HUDEP-2 (cell line): ENCODE data around the gene VPS33A.
"Not testable (repeated sequence)": the region's sequence is repeated elsewhere in the genome, so short reads cannot be mapped to it uniquely, and the experiment has no call there.

Experiments used
- DNase-seq, 76 experiments: peaks; one replicate each; lab custom pipeline; 2025; ENCODE audit not compliant: unreplicated experiment in 76 of 76; lab: John Stamatoyannopoulos, UW

The VPS33A gene

DNA sequence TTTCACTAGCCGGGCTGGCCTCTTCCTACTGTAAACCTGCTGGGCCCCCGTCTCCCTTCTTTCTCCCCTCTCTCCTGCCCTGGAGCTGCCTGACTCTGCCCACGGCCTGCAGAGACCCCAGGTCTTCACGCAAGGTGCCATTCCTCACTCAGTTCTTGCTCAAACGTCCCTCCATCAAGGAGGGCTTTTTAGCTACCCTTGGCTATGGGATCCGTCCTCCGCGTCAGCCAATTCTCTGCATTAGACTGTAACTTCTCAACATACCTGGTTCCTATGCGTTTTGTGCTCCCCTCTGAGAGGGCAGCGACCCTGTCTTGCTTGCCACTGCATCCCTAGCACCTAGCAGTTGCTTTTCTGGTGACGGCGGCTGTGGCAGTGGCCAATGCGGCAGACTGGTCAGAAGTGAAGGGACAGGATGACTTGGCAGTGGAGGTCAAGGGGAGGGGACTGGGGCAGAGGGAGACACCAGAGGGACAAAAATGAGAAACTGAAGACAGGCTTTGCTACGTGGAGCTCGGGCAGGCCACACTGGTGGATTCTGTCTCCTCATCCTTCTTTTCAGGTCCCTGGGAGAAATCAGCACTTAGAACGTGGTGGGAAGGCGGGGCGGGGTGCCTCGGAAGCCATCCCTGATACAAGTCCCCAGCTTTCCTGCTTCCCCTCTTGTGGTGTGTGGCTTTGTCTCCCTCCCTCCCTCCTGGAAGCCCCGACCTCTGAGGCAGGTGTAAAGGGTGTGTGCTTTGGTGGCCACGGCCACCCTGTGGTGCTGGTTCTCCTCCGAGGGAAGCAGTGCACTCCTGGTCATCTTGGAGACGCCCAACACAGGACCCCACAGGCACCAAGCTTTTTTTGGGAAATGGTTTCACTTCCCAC, 61.0 kb downstream of the VPS33A start:
- DNase-seq = no peak

GRCh38 chr12:122204167-122205052, 61.9 kb downstream of the VPS33A start:
- DNase-seq = no peak

DNA sequence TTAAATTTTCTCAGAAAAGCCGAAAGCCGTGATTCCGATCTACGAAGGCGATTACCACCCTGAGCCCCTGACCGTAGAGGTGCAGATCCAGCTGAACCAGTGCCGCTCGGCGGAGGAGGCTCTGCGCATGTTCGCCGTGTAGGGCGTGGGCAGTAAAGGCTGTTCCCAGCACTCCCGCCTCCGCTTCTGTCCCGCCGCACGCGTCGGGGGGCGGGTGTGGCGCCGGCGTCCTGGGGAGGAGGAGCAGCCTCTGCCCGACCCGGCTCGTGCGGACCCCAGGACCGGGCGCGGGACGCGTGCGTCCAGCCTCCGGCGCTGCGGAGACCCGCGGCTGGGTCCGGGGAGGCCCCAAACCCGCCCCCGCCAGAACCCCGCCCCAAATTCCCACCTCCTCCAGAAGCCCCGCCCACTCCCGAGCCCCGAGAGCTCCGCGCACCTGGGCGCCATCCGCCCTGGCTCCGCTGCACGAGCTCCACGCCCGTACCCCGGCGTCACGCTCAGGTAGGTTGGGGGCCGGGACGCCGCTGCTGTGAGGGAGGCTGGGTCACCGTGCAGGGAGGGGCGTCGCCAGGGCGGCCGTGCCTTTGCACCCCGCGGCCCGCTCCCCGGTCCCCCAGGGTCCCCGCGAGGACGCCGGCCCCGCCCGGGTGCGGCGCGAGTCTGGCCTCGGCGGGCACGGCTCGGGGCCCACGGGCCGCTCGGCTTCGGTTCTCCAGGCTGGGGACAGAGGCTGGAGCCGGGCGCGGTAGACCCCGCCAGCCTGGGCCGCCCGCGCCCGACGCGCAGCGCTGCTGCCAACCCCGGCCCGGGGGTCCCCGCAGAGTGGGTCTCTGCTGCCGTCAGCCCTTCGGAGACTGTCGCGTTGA, 62.8 kb downstream of the VPS33A start, which contains the start of gene B3GNT4:
B3GNT4 (plus strand) TSS at position 409 of the 866 bp plus-strand sequence. CDS start 910 bp downstream, outside the sequence.
- peak in 61 of 76 experiments; percentile 2 to 74 (median 46) for DNase-seq

- not testable (repeated sequence) for DNase-seq
Observed at GRCh38 chr12:122202811-122203210, 63.5 kb downstream of the VPS33A start.

DNA sequence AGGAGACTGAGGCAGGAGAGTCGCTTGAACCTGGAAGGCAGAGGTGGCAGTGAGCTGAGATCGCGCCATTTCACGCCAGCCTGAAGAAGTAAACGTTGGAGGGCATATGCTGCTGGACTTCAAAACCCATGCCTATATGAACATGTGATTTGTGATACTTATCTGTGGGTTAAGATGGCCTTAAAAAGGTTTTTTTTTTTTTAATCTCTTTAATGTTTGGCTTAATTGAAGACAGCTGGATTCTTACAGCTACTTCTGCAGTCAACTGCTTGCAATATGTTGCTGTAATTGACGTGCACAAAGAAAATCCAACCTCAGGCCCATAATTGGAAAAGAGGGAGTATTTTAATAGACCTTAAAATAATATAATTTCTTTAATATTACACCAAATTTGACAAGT, 64.3 kb downstream of the VPS33A start:
- DNase-seq = no peak

- no peak for DNase-seq
Observed at GRCh38 chr12:122201381-122201780, 64.9 kb downstream of the VPS33A start.

GRCh38 chr12:122200541-122201175, 65.6 kb downstream of the VPS33A start:
- DNase-seq = no peak

DNA sequence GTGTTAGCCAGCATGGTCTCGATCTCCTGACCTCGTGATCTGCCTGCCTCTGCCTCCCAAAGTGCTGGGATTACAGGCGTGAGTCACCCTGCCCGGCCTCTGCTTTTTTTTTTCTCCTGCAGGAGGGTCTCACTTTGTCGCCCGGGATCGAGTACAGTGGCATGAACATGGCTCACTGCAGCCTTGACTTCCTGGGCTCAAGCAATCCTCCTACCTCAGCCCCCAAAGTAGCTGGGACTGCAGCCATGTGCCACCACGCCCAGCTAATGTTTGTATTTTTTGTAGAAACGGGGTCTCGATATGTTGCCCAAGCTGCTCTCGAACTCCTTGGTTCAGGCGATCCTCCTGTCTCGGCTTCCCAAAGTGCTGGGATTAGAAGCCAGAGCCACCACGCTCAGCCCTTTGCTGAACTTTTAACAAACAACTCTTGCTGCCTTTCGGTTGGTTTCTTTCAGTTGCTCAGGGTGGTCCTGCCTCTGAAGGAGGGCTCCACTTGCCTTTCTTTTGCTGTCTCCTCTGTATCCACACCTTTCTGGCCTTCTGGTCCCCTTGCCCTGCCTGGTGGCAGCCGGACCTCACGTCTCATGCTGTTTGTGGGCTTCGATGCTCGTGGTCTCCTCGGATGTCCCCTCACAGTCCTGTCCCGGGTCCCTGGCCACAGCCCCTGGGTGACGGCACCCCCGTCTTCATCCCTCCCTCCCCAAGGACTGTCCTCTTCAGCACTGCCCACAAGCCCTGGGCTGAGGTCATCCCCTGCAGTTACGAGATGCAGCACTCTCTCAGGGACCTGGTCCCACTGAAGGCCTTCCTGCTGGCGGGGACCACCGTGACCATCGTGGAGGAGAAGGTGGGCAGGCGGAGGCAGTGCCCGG, 66.6 kb downstream of the VPS33A start:
- DNase-seq = no peak

GRCh38 chr12:122197612-122197966, 68.7 kb downstream of the VPS33A start:
- DNase-seq = no peak

- DNase-seq = no peak
Observed at GRCh38 chr12:122195405-122195804, 70.9 kb downstream of the VPS33A start.

DNA sequence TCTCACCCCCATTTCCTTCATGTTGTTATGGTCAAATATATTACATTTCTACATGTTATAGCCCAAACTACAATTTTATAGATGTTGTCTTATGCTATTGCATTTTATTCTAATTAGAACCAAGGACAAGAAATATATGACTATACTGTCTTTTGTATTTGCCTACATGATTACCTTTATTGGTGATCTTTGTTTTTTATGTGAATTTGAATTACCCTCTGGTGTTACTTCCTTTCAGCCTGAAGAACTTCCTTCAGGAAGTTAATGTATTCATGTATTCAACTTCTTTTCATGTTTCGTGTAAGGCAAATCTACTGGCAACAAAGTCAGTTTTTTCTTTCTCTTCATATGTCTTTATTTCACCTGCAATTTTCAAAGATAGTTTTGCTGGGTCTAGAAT, 71.5 kb downstream of the VPS33A start:
- DNase-seq = no peak

DNA sequence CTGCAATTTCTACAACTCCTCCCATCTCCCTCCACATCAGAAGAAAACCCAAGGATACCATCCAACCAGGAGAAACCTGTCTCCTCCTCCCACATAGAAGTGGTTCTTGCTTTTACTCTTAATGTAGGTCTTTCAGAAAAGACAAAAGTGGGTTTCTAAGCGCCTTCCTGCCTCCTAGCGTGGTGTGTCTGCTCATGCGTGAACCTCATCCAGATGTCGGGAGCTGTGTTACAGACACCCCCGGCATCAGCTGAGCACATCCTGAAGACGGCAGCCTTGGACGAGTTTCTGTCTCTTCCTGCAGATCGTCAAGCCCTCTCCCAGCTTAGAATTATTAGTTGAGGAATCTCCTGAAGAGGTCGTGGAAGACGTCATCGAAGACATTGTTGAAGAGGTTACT, 73.9 kb downstream of the VPS33A start:
- no peak for DNase-seq

DNA sequence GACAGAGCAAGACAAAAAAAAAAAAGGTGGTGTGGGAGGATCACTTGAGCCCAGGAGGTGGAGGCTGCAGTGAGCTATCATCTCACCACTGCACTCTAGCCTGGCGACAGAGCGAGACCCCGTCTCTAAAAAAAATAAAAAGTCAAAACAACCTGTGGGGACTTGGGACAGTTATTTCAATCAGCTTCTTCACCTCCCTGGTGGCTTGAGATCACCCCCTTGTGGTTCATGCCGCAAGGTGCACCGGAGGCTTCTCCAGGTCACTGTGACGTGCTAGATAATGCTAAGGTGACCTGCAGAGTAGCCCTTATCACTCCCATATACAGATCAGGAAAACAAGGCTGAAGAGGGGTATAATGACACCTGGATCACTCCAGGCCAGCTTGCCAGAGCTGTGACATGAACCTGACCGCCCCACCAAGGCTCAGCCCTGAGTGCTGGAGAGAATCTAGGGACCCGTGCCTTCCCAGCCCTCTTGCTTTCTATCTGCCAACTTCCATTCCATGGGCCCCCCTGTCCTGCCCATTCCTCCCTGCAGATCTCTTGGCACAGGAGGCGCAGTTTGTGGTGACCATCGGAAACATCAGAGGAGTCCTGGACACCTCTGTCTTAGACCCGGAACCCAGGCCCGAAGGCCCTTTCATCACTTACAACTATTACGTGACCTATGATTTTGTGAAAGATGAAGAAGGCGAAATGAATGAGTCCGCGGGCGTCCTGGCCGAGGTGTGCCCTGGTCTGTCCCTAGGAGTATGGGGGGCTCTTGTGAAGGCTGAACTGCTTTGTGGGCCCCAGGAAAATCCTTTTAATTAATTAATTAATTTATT, 75.2 kb downstream of the VPS33A start:
- peak in 63 of 76 experiments; percentile 4 to 77 (median 43) for DNase-seq

DNA sequence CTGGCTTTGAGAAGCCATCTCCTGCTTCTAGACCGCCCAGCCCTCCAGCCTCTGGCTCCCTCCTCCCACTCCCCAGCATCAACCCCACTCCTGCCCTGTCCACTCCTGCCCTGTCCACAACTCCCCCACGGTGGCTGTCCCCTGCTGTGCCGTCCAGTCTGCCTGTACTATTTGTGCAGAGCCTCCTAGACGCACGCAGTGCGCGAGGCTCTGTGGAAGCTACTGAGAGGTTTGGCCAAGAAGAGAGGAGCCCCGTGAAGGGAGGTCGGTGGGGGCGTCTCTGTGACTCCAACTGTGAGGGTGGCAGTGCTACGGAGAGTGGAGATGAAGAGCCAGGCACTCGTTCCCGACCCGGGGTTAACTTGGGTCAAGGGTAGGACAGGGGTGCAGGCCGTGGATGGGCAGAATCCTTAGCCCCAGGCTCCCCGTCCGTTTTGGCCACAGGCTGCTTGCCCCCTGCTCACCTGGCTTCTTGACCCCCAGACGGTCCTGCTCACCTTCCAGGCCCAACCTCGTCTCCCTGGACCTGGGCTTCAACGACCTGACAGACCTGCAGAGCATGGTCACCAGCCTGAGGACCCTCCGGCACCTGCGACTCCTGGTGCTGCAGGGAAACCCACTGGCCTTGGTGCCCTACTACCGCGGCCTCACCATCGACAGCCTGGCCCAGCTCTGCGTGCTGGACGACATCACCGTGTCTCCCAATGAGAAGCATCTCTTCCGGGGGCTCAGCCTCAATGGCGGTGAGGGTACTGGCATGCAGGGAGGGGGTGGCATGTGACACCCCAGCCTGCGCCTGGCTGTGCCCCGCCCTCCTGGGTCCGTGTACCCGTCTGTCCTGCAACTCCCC, 76.4 kb downstream of the VPS33A start:
- DNase-seq = no peak

DNA sequence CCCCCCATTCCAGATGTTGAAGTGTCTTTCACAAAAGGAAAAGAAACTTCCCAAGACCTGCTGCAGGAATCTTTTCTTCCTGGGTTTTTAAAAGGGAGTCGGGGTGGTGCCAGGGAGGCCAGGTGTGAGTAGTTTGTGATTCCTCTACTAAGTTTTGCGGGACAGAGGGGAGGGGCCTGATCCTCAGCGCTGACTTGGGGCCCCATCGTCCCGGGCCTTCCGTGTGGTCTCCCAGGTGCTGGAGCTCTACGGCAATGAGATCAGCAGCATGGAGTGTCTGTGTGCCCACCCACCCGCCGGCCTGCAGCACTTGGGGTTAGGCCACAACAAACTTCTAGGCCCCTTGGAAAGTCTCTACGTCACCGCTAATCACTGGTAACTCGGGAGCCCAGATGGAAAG, 78.8 kb downstream of the VPS33A start:
- DNase-seq = no peak

DNA sequence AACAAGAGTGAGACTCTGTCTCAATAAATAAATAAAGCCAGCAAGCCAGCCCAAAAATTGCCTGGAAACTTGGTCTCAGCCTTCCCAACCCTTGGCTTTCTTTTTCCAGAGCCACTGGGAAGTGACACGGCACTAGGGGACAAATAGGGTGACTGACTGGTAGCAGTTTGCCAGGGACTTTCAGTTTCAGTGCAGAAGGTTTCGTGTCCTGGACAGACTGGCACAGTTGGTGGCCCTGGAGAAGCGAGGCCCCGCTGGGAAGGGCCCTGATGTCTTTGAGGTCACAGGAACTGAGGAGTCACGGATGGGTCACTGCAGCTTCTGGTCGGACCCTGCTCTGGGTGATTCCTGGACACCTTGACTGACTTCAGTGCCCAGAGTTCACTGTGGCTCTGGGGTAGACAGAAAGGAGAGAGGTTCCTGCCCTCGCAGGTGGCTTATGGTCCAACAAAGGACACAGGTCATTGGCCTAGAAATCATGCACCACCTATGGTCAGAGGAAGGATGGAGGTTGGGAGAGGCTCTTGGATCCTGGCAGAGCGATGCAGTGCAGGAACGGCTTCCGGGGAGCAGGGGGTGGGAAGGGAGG, 80.7 kb downstream of the VPS33A start:
- DNase-seq = no peak

DNA sequence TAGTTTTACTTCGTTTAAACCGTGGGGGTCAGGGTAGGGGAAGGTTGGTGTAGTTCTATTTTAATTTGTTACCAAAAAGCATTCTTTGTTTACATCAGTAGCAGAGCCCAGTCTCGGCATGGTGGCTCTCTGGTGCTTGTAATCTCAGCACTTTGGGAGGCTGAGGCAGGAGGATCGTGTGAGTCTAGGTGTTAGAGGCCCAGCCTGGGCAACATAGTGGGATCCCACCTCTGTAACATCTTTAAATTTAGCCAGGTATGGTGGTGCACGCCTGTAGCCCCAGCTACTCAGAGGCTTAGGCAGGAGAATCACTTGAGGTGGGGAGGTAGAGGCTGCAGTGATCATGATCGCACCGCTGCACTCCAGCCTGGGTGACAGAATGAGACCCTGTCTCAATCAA, 81.2 kb downstream of the VPS33A start:
- no peak for DNase-seq
